Measurements from ENCODE around the gene SCN4B.
A peak's percentile ranks its signal among the peaks of the same experiment; 100 is the strongest.
"Not testable (repeated sequence)": the region's sequence is repeated elsewhere in the genome, so short reads cannot be mapped to it uniquely, and the experiment has no call there.

The SCN4B gene, protein sequence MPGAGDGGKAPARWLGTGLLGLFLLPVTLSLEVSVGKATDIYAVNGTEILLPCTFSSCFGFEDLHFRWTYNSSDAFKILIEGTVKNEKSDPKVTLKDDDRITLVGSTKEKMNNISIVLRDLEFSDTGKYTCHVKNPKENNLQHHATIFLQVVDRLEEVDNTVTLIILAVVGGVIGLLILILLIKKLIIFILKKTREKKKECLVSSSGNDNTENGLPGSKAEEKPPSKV

DNA sequence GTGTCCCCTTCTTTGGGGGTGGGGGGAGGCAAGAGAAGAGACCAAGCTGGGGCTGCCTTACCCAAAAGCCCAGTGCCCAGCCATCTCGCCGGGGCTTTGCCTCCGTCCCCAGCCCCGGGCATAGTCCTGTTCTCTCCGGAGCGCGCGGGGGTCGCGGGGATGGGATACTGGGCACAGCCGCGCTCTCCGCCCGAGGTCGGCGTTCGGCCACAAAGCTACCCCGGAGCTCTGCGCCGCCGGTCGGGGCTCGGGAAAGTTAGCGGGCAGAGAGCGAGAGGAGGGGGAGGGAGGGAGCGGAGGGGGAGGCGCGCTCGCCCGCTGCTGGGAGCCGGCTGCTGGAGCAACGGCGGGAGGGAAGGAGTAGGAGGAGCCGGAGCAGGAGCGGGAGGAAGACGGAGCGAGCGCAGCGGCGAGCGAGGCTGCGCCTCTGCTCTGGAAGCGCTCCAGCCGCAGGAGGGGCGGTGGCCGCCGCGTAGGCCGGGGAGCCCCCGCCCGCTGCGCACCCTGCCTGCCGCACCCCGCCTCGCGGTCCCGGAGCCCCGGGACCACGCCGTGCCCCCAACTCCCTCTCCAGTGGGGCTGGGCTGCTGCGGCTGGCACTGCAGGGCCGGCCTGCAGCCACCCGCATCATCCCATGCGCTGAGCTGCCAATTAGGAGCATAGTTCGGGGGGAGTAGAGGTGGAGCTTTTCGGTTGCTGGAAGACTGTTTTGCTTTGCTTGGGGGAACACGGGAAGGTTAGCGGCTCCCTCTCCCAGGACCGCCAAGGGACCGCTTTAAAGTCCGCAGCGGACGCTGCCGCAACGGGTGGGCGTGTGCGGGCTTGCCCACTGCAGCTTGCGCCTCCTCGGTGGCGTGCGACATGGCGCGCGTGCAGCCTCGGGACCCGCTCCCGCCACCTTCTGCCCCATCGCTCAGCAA lies at the start of gene SCN4B:
SCN4B (minus strand) TSS at position 272 of the 920 bp plus-strand sequence; CDS start at position 122, 150 bp downstream.
- peak in 1 of 2 experiments; percentile 8 for DNase-seq (ENCODE audit: low read depth in 2 of 2)

DNA sequence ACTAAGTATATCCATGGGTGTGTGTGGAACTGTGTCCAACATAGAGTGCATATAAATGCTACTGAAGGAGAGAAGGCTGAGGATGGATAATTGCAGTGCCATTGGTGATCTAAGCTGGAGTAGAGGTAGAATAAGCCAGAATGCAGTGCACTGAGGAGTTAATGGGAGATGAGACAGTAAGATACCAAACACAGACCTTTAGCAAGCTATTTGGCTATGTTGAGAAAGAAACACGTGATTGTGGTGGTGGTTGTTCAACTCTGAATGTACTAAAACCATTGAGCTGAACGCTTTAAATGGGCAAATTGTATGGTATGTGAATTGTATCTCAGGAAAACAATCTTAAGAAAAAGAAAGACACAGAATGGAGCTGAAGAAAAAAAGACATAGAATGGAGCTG lies 49.3 kb upstream of the SCN4B start:
- no peak for DNase-seq (ENCODE audit: low read depth in 2 of 2)

DNA sequence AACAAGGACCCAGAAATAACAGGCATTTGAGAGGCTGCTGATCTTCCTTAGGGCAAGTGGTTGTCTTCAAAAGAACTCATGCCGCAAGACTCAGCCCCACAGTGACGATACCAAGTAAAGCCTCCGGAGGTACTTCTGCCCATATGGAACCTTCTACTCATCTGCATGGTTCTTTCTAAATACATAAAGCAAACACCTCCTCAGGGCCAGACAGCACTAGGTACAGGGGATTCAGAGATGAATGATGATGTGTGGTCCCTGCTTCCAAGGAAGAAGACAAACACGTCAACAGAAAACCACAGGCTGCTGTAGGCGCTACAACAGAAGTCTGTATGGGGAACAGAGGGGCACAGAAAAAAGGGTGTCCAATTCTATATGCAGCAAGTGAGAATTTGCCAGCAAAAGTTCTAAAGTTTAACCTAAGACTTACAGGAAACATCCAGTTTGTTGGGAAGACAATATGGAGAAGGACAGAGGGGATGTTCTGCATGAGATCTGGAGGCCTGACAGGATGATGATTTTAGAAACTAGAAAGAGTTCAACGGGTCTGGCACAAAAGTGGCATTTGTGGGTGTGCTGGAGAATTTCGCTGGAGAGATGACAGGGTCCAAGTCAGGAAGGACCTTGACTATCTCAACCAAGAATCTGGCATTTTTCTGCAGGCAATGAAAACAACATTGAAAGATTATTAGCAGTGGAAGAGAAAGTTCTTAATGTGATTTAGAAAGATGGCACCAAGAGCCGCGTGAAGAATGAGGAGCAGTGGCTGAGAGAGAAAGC lies 48.5 kb upstream of the SCN4B start:
- no peak for DNase-seq (ENCODE audit: low read depth in 2 of 2)

- DNase-seq (ENCODE audit: low read depth in 2 of 2): no peak
Measured at GRCh38 chr11:118200497-118200896, 47.9 kb upstream of the SCN4B start.

GRCh38 chr11:118199135-118199534 lies 46.5 kb upstream of the SCN4B start:
- no peak for DNase-seq (ENCODE audit: low read depth in 2 of 2)

DNA sequence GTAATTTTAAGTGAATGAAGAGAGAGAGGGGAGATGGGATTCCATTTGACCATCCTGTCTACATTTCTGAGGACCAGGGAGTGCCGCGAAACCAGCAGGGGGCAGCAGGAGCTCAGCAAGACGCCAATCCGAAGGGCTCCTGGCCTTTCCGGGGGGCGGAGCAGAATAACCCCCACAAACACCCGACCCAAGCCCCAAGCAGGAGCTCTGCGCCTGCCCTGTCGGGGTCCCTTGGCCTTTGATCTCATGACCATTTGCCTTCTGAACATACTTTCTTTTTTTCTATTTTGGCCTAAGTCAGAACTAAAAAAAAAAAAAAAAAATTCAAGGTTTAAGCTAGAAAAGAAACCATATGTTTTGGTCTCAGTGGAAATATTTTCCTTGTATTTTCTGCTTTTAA lies 45.7 kb upstream of the SCN4B start:
- DNase-seq (ENCODE audit: low read depth in 2 of 2): peak in 1 of 2 experiments; percentile 12

GRCh38 chr11:118194835-118195627 lies 42.4 kb upstream of the SCN4B start:
- peak; percentile 11 to 20 for DNase-seq (ENCODE audit: low read depth in 2 of 2)

DNA sequence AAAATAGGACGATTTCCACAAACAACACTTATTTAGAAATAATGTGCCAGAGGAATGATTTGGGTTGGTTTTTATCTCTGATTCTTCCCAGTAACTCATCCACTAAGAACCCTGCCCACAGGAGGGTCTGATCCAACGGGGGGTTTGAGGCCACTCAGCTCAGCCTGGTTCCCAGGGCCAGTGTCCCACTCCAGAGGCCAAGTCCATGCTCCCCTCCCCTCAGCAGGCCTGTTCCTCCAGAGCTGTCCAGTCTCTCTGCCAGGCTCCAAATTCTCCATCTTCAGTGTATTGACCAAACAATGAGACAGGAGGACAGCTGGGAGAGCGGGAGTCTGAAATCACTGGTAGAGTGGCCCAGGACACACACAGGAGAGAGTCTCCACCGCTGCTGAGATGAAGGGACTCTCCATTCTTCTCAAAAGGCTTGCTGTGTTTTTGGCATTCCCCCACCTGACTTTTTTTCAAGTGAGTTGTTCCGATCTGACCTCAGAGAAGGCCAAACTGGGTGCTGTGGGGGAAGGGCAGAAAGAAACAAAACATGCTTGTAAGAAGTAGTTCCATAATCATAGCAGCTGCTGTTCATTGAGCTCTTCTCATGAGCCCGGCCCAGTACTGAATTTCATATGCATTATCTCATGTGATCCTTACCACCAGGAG lies 41.4 kb upstream of the SCN4B start:
- no peak for DNase-seq (ENCODE audit: low read depth in 2 of 2)

DNA sequence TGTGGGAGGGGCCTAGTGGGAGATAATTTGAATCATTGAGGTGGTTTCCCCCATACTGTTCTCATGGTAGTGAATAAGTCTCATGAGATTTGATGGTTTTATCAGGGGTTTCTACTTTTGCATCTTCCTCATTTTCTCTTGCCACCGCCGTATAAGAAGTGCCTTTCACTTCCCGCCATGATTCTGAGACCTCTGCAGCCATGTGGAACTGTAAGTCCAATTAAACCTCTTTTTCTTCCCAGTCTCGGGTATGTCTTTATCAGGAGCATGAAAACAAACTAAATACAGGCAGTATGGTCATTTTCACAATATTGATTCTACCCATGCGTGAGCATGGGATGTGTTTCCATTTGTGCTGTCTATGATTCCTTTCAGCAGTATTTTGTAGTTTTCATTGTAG lies 40.2 kb upstream of the SCN4B start:
- not testable (repeated sequence) for DNase-seq (ENCODE audit: low read depth in 2 of 2)

GRCh38 chr11:118190942-118191506 lies 38.4 kb upstream of the SCN4B start:
- DNase-seq (ENCODE audit: low read depth in 2 of 2): not testable (repeated sequence)

- DNase-seq (ENCODE audit: low read depth in 2 of 2): no peak
Measured at GRCh38 chr11:118186346-118187107, 33.9 kb upstream of the SCN4B start.

DNA sequence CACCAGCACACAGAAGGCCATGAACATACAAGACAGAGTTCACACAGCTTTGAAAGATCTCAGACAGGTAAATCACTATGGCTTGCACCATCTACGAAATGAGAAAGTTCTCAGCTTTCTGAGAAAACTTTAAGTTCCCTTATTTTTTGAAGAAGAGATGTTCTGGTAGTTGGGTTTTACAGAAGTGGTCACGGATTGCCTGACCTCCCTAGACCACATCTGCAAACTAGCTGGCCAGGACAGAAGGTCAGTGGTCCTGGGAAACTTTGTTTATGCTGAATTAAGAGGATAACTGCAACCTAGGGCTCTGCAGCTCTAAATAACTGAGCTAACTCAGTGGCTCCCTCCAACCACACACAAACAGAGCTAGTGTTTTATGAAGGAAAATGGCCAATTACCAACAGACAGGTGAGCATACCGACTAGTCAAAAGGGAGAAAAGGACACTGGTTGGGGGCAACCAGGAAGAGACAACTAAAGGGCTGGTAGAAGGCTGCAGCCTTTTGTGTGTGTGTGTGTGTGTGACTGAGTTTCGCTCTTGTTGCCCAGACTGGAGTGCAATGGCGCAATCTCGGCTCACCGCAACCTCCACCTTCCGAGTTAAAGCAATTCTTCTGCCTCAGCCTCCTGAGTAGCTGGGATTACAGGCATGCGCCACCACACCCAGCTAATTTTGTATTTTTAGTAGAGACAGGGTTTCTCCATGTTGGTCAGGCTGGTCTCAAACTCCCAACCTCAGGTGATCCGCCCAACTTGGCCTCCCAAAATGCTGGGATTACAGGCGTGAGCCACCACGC lies 32.4 kb upstream of the SCN4B start:
- no peak for DNase-seq (ENCODE audit: low read depth in 2 of 2)

GRCh38 chr11:118183691-118184090 lies 31.1 kb upstream of the SCN4B start:
- not testable (repeated sequence) for DNase-seq (ENCODE audit: low read depth in 2 of 2)

GRCh38 chr11:118180300-118180703 lies 27.7 kb upstream of the SCN4B start:
- peak; percentile 35 to 44 for DNase-seq (ENCODE audit: low read depth in 2 of 2)

GRCh38 chr11:118176778-118177134 lies 24.1 kb upstream of the SCN4B start:
- no peak for DNase-seq (ENCODE audit: low read depth in 2 of 2)

DNA sequence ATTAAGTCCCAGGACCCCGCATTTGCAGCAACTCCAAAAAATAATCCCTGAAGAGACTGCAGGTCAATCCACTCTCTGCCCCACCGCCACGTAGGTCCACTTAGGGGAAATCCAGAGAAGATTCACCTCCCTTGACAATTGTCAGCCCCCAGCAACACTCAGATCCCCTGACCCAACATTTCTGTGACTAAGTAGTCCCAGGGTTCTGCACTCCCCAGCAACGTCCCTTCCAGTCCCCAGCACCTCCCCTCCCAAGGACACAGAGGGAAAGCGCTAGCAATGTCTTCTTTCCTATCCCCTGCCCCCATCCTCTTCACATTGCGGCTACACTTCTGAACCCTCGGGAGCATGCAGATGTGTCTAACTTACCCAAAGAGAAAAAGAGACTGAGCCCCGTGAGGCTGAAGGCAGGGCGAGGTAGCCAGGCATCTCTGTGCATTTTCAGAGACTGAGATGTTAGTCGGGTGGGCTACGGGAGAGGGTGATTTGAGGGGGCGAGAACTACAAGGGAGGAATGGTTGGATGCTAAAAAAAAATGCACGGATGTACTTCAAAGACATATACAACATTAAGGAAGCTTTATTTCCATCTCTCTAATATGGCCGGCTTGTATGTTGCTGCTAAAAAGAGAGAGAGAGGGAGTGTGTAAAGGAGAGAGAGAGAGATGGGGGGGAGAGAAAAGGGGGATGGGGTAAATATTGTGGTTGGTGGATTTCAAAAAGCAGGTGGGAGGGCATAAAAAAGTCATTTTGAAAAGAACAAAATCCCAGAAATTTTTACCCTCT lies 23.6 kb upstream of the SCN4B start, which contains the start of gene SCN2B:
SCN2B (minus strand) TSS at position 647 of the 785 bp plus-strand sequence; CDS start at position 439, 208 bp downstream.
- no peak for DNase-seq (ENCODE audit: low read depth in 2 of 2)

DNA sequence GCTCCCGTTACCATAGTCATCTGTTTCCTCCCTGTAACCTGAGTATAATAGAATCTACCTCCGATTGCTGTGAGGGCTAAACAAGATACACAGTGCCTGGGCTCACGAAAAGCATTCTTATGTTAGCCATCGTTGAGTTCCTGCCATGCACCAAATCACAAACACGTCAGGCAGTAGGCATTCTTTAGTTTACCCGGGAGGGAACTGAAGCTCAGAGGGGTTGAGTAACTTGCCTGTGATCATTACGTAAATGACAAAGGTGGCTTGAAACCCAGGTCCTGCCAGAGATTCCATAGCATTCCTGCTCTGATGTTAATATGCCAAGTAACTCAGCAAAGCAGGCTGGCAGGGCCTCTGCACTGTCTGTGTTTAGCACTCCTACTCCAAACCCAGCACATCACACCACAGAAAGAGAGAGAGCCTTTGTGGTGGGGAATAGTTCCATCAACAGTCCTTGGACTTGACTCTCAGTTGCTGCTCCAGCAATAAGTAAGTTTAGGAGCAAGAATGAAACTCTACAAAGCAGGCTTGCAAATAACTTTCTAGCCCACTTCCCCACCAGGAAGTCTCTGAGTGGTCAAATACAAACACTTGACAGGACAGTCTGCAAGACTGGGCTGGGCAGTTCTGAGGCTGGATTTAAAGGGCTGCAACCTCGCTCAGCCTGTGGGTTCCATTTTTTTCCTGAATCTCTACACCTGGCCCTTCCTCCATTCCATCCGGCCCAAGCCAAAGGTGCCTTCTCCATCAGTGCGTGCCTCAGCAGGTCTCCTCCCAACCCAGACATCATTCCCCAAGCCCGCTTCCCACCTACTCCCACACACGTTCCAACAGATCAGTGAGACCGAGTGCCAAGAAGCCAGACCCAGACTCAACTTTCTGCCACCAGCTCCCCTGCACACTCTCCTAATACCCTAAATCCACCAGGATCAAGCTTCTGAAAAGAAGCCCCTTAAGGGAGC lies 22.7 kb upstream of the SCN4B start:
- DNase-seq (ENCODE audit: low read depth in 2 of 2): no peak

Data from fibroblast of skin of left quadriceps (primary cell).